Thoracic aorta (tissue), 2 donors: Measurements from ENCODE around the gene XPNPEP3. TPM values are rescaled to one million over a fixed set of nuclear protein-coding genes. Genes with fewer than 3 reads are reported as not detected.

Source experiments
- ATAC-seq: fragments of 150-250 bp; one replicate; pipeline ENCODE4 v1.8.0; 2017; ENCODE audit warnings: low read depth; ENCODE audit not compliant: insufficient number of reproducible peaks, low FRiP score
- DNase-seq: peaks from one replicate; pipeline ENCODE4 v3.0.0-alpha.2; 2020; ENCODE audit warnings: low spot score
- H3K27ac ChIP-seq, 2 donors: fragments of 200-600 bp; sonication (generic); 1 replicate in 1 of 2; 2 replicates in 1 of 2; pipeline ENCODE4 v1.5.1; 2016; ENCODE audit warnings: mild to moderate bottlenecking in 2 of 2, moderate library complexity in 2 of 2
- H3K27me3 ChIP-seq: fragments of 200-600 bp; sonication (generic); replicated peaks from 2 replicates; pipeline ENCODE4 v1.6.0; 2016; ENCODE audit warnings: mild to moderate bottlenecking; ENCODE audit not compliant: insufficient read depth
- H3K36me3 ChIP-seq: fragments of 200-600 bp; sonication (generic); one replicate; pipeline ENCODE4 v1.5.1; 2016
- H3K4me1 ChIP-seq, 2 donors: fragments of 200-600 bp; sonication (generic); 1 replicate in 1 of 2; 2 replicates in 1 of 2; pipeline versions ENCODE4 v1.5.1 to v1.6.0; 2016; ENCODE audit warnings: low read depth in 2 of 2, mild to moderate bottlenecking in 1 of 2; ENCODE audit not compliant: control insufficient read depth in 1 of 2
- H3K4me3 ChIP-seq: fragments of 200-600 bp; sonication (generic); 2 replicates; pipeline ENCODE4 v1.5.1; 2016; ENCODE audit warnings: mild to moderate bottlenecking
- H3K9me3 ChIP-seq: fragments of 200-600 bp; sonication (generic); 2 replicates; pipeline ENCODE4 v1.5.1; 2016
- CTCF ChIP-seq: fragments of 200-600 bp; sonication (generic); IDR thresholded peaks from one replicate; pipeline ENCODE4 v1.5.1; 2019; ENCODE audit warnings: antibody characterized with exemption
- total RNA-seq, 2 donors: library from RNA; depleted of rRNA; stranded (reverse); fragments of >200 nt; gene quantifications; one replicate each; pipeline versions ENCODE4 v1.1.0 to v1.2.3, GENCODE V29; 2016

The XPNPEP3 gene
- total RNA-seq, 2 donors from 2014 or later, result 5.6 to 9.9 TPM

DNA sequence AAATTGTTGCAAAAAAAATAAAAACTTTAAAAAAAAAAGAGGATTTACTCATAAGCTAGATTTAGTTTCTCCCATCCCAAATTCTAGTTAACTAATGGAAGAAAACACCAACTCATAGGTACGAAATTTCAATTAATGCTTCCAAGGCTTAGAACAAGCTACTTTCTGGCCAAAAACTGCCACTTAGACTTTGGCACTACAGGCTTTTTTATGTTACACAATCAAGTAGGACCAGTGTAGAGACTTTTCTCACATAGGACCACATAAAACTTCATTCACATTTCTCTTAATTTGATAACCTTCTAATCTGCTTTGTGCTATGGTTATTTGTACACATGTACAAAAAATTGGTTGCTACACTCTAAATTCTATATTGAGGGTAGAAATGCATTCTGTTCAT lies 3.6 kb upstream of the XPNPEP3 start:
- Histone ChIP-seq H3K4me1 (peaks cover 31 to 58% of the 10 kb centered on the region in 2 donors), H3K36me3 (peaks cover 1% of the 10 kb centered on the region), H3K27me3 (no peaks in the 10 kb centered on the region), H3K27ac (no peak overlapping the region), H3K9me3 (no peaks in the 10 kb centered on the region), H3K4me3 (no peak overlapping the region)
- ATAC-seq, result no peak
- no peak for TF ChIP-seq CTCF
- DNase-seq, result no peak

- DNase-seq, result no peak
- no peak for TF ChIP-seq CTCF
- Histone ChIP-seq H3K4me3 (peak overlapping the region; percentile 89), H3K27me3 (no peaks in the 10 kb centered on the region), H3K27ac (no peak overlapping the region), H3K36me3 (no peaks in the 10 kb centered on the region), H3K9me3 (no peaks in the 10 kb centered on the region), H3K4me1 (peaks cover 31 to 61% of the 10 kb centered on the region in 2 donors)
- ATAC-seq, result no peak
Measured at GRCh38 chr22:40853961-40854360, 3.0 kb upstream of the XPNPEP3 start.

- Histone ChIP-seq H3K4me1 (peaks cover 31 to 64% of the 10 kb centered on the region in 2 donors), H3K4me3 (peak overlapping the region; percentile 89), H3K27me3 (no peaks in the 10 kb centered on the region), H3K36me3 (no peaks in the 10 kb centered on the region), H3K9me3 (no peaks in the 10 kb centered on the region), H3K27ac (peak overlapping the region; percentile 98 to 99)
- no peak for DNase-seq
- no peak for TF ChIP-seq CTCF
- ATAC-seq, result no peak
Measured at GRCh38 chr22:40855071-40855978, 1.6 kb upstream of the XPNPEP3 start.

DNA sequence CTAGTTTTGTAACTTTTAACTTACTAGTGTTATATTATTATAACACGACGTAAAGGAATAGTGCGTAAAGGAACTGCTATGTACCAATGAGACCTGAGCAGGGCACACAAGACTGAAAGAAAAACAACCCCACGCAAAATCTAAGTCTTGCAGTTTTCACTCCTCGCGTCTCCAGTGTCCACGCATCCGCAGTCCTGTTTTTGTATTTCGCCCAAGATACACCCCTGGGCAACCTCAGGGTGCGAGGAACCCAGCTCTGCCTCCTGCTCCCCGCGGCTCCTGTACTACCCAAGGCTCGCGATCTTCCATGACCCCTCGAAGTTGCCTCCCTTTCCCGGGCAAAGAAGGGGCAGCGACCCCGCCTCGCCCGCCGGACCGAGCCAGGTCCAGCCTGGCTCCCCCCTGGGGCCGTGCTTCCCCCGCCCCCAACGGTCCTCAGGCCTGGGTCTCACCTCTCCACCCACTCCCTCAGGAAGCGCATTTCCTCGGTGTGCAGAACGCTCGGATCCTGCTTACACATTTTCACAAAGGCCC lies 902 bp upstream of the XPNPEP3 start:
- Histone ChIP-seq H3K4me1 (peaks cover 31 to 61% of the 10 kb centered on the region in 2 donors), H3K4me3 (peak overlapping the region; percentile 89), H3K27me3 (no peaks in the 10 kb centered on the region), H3K27ac (peak overlapping the region; percentile 98 to 99), H3K36me3 (no peaks in the 10 kb centered on the region), H3K9me3 (no peaks in the 10 kb centered on the region)
- TF ChIP-seq CTCF, result no peak
- ATAC-seq (peak; percentile 12), DNase-seq (no peak)

DNA sequence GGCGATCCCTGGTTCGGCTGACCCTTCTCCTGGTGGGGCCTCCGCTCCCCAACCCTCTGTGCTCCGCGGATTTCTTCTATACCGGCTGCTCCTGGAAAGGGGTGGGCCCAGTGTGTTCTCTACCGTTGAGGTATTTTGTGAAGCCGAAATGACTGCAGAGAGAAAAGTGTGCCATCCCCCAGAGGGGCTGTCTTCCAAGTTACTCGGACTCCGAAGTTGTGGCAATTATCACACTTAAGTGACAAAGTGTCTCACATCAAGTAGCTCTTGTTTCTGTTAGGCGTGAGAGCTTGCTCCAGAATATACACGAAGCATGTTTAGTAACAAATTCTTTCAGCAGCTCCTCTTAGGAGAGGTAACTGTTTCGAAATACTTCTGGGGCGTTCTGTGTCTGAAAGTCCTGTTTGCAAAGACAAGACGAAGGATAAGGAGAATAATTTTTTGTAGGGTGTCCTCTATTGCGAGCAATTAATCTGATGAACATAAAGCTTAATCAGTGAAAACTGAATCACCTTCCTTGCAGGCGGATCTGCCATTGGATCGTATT lies 434 bp downstream of the XPNPEP3 start:
- Histone ChIP-seq H3K4me3 (peak overlapping the region; percentile 89), H3K36me3 (no peaks in the 10 kb centered on the region), H3K27ac (peak overlapping the region; percentile 98 to 99), H3K27me3 (no peaks in the 10 kb centered on the region), H3K4me1 (peaks cover 31 to 48% of the 10 kb centered on the region in 2 donors), H3K9me3 (no peaks in the 10 kb centered on the region)
- no peak for TF ChIP-seq CTCF
- ATAC-seq (no peak), DNase-seq (no peak)
